Gastroesophageal sphincter (tissue), 3 donors: Measurements from ENCODE around the gene DGKI.

Source experiments
- CTCF ChIP-seq, 4 experiments: fragments of 200-600 bp in 2 of 4; fragments of 450-650 bp in 2 of 4; sonication (generic) in 1 of 4; IDR thresholded peaks; one replicate each; pipeline ENCODE4 v1.5.1; 2017 to 2019; ENCODE audit warnings: antibody characterized with exemption in 4 of 4, mild to moderate bottlenecking in 2 of 4, moderate library complexity in 2 of 4
- EP300 ChIP-seq: sonication (generic); formaldehyde crosslinking; IDR thresholded peaks from one replicate; pipeline ENCODE4 v1.6.1; 2017; ENCODE audit warnings: antibody characterized with exemption, mild to moderate bottlenecking
- POLR2A ChIP-seq, 2 donors: fragments of 450-650 bp; IDR thresholded peaks; one replicate each; pipeline ENCODE4 v1.6.1; 2017; ENCODE audit warnings: antibody characterized with exemption in 2 of 2, mild to moderate bottlenecking in 2 of 2, moderate library complexity in 1 of 2
- POLR2AphosphoS5 ChIP-seq: sonication (generic); formaldehyde crosslinking; IDR thresholded peaks from one replicate; pipeline ENCODE4 v1.6.1; 2017; ENCODE audit warnings: antibody characterized with exemption

- TF ChIP-seq CTCF (IDR thresholded peaks at IDR 0.05) (no peak), POLR2AphosphoS5 (no peak), EP300 (no peak), POLR2A (IDR thresholded peaks at IDR 0.05) (no peak)
These were observed 333.7 kb downstream of the DGKI start for GRCh38 chr7:137513091-137513490.
